ENCODE measurements around the gene PPP6R2.

Gene PPP6R2

GRCh38 chr22:50305393-50305922 is 37.7 kb upstream of the PPP6R2 start:
- DNase-seq (ENCODE audit: low read depth in 2 of 2, low spot score in 1 of 2): no peak

GRCh38 chr22:50305923-50306566 is 37.1 kb upstream of the PPP6R2 start:
- DNase-seq (ENCODE audit: low read depth in 2 of 2, low spot score in 1 of 2): no peak

- DNase-seq (ENCODE audit: low read depth in 2 of 2, low spot score in 1 of 2): no peak
Measured at GRCh38 chr22:50306753-50307749, 36.1 kb upstream of the PPP6R2 start, which contains the start of gene PLXNB2. Gene PLXNB2 (minus strand): TSS chr22:50307646. CDS start chr22:50290584, 17,062 bp downstream.

- DNase-seq (ENCODE audit: low read depth in 2 of 2, low spot score in 1 of 2): no peak
Measured at GRCh38 chr22:50307890-50308596, 35.1 kb upstream of the PPP6R2 start.

GRCh38 chr22:50308597-50308935 is 34.6 kb upstream of the PPP6R2 start:
- DNase-seq (ENCODE audit: low read depth in 2 of 2, low spot score in 1 of 2): no peak

GRCh38 chr22:50308986-50309600 is 34.0 kb upstream of the PPP6R2 start:
- DNase-seq (ENCODE audit: low read depth in 2 of 2, low spot score in 1 of 2): no peak

- DNase-seq (ENCODE audit: low read depth in 2 of 2, low spot score in 1 of 2): no peak
Measured at GRCh38 chr22:50309601-50309991, 33.5 kb upstream of the PPP6R2 start.

GRCh38 chr22:50310031-50310722 is 33.0 kb upstream of the PPP6R2 start:
- DNase-seq (ENCODE audit: low read depth in 2 of 2, low spot score in 1 of 2): no peak

- no peak for DNase-seq (ENCODE audit: low read depth in 2 of 2, low spot score in 1 of 2)
Measured at GRCh38 chr22:50310949-50311444, 32.1 kb upstream of the PPP6R2 start.

GRCh38 chr22:50311606-50312351 is 31.3 kb upstream of the PPP6R2 start:
- DNase-seq (ENCODE audit: low read depth in 2 of 2, low spot score in 1 of 2): no peak

GRCh38 chr22:50312371-50312770 is 30.8 kb upstream of the PPP6R2 start:
- no peak for DNase-seq (ENCODE audit: low read depth in 2 of 2, low spot score in 1 of 2)

- no peak for DNase-seq (ENCODE audit: low read depth in 2 of 2, low spot score in 1 of 2)
Measured at GRCh38 chr22:50313021-50313420, 30.1 kb upstream of the PPP6R2 start.

GRCh38 chr22:50313600-50313999 is 29.5 kb upstream of the PPP6R2 start:
- DNase-seq (ENCODE audit: low read depth in 2 of 2, low spot score in 1 of 2): no peak

- DNase-seq (ENCODE audit: low read depth in 2 of 2, low spot score in 1 of 2): no peak
Measured at GRCh38 chr22:50314081-50314454, 29.1 kb upstream of the PPP6R2 start.

- peak; percentile 36 to 46 for DNase-seq (ENCODE audit: low read depth in 2 of 2, low spot score in 1 of 2)
Measured at GRCh38 chr22:50314455-50315288, 28.5 kb upstream of the PPP6R2 start.

- DNase-seq (ENCODE audit: low read depth in 2 of 2, low spot score in 1 of 2): no peak
Measured at GRCh38 chr22:50315289-50316113, 27.6 kb upstream of the PPP6R2 start.

GRCh38 chr22:50316114-50317065 is 26.7 kb upstream of the PPP6R2 start:
- no peak for DNase-seq (ENCODE audit: low read depth in 2 of 2, low spot score in 1 of 2)
